AG04450 (cell line): ENCODE results near the gene SCAP. TPM values are rescaled to one million over a fixed set of nuclear protein-coding genes. Genes with fewer than 3 reads are reported as not detected.

Experiments used
- CTCF ChIA-PET: fragments of 300-600, 350-600 bp; formaldehyde crosslinking; extraction: SDS; loops from one replicate; lab custom pipeline; 2022; ENCODE audit warnings: antibody characterized with exemption, inconsistent platforms; lab: Charles Lee
- POLR2A ChIA-PET: fragments of 350-600 bp; formaldehyde crosslinking; extraction: SDS; loops from one replicate; lab custom pipeline; 2021; ENCODE audit warnings: antibody characterized with exemption, inconsistent platforms; lab: Yijun Ruan, JAX
- DNase-seq: peaks from one replicate; pipeline ENCODE4 v3.0.0-alpha.2; 2011; ENCODE audit warnings: low read depth, low spot score
- H3K27ac ChIP-seq: one replicate; pipeline ENCODE4 v1.5.1; 2012; ENCODE audit warnings: low read depth, low read length, control low read depth
- H3K27me3 ChIP-seq: one replicate; pipeline ENCODE4 v1.6.0; 2012; ENCODE audit warnings: low read length; ENCODE audit not compliant: control insufficient read depth, insufficient read depth
- H3K4me3 ChIP-seq: 2 replicates; pipeline ENCODE4 v1.5.1; 2011; ENCODE audit warnings: mild to moderate bottlenecking, low read depth, low read length, control low read depth
- H3K9me3 ChIP-seq: 2 replicates; pipeline ENCODE4 v1.5.1; 2012; ENCODE audit warnings: low read length; ENCODE audit not compliant: control insufficient read depth, insufficient read depth
- CTCF ChIP-seq: IDR thresholded peaks from 2 replicates; pipeline ENCODE4 v1.5.1; 2011; ENCODE audit warnings: low read depth, low read length, control low read depth, inconsistent platforms
- polyA plus RNA-seq: library from polyadenylated mRNA; depleted of rRNA; stranded (reverse); fragments of >200 nt; gene quantifications from 2 replicates; pipeline ENCODE4 v1.2.3, GENCODE V29; 2011

Gene SCAP
- polyA plus RNA-seq, 1 experiment, result 17.0 TPM

- Histone ChIP-seq H3K27ac (no peak overlapping the region), H3K9me3 (no peaks in the 10 kb centered on the region; the same call in 1 of the 2 replicates), H3K27me3 (no peaks in the 10 kb centered on the region), H3K4me3 (no peak overlapping the region)
- no peak for DNase-seq
- POLR2A ChIA-PET, result no interaction called here
- CTCF ChIA-PET, result interaction anchor here (0.6 kb wide), 1 partner anchor 208 kb away, joined by 3 read pairs; no protein-coding TSS in a partner anchor
- no peak for TF ChIP-seq CTCF
Observed at GRCh38 chr3:47416041-47416440, 59.7 kb downstream of the SCAP start.

- no peak overlapping the region for H3K27ac ChIP-seq
- no peak for DNase-seq
- no peak for TF ChIP-seq CTCF
- no peaks in the 10 kb centered on the region; the same call in 1 of the 2 replicates for H3K9me3 ChIP-seq
- CTCF ChIA-PET, result no interaction called here
- POLR2A ChIA-PET, result no interaction called here
- no peak overlapping the region for H3K4me3 ChIP-seq
- no peaks in the 10 kb centered on the region for H3K27me3 ChIP-seq
Observed at GRCh38 chr3:47414666-47415587, 60.8 kb downstream of the SCAP start.

- POLR2A ChIA-PET, result interaction anchor here (1.8 kb wide), 1 partner anchor 34 kb away, joined by 6 read pairs; the partner anchor contains the start of gene PTPN23
- Histone ChIP-seq H3K27ac (no peak overlapping the region), H3K27me3 (no peaks in the 10 kb centered on the region), H3K4me3 (no peak overlapping the region), H3K9me3 (no peaks in the 10 kb centered on the region; the same call in 1 of the 2 replicates)
- CTCF ChIA-PET, result no interaction called here
- TF ChIP-seq CTCF, result no peak
- no peak for DNase-seq
Observed at GRCh38 chr3:47414161-47414564, 61.6 kb downstream of the SCAP start.

- ChIA-PET POLR2A (interaction anchor here (1.8 kb wide), 1 partner anchor 33 kb away, joined by 6 read pairs; the partner anchor contains the start of gene PTPN23), CTCF (interaction anchor here (2.1 kb wide), 1 partner anchor 8 kb away, joined by 10 read pairs; no protein-coding TSS in a partner anchor)
- Histone ChIP-seq H3K9me3 (no peaks in the 10 kb centered on the region; the same call in 1 of the 2 replicates), H3K4me3 (no peak overlapping the region), H3K27ac (no peak overlapping the region), H3K27me3 (no peaks in the 10 kb centered on the region)
- DNase-seq, result no peak
- no peak for TF ChIP-seq CTCF
Observed at GRCh38 chr3:47413751-47414150, 62.0 kb downstream of the SCAP start.
